T follicular helper cell (primary cell): ENCODE measurements around the gene PPIF.
A peak's percentile ranks its signal among the peaks of the same experiment; 100 is the strongest.
"Not testable (repeated sequence)": the region's sequence is repeated elsewhere in the genome, so short reads cannot be mapped to it uniquely, and the experiment has no call there.

Experiments
- DNase-seq: peaks from one replicate; pipeline ENCODE4 v3.0.0-alpha.2; 2020; ENCODE audit warnings: low read depth

PPIF gene

GRCh38 chr10:79331709-79332108 is 15.6 kb upstream of the PPIF start:
- peak; percentile 47 for DNase-seq

DNA sequence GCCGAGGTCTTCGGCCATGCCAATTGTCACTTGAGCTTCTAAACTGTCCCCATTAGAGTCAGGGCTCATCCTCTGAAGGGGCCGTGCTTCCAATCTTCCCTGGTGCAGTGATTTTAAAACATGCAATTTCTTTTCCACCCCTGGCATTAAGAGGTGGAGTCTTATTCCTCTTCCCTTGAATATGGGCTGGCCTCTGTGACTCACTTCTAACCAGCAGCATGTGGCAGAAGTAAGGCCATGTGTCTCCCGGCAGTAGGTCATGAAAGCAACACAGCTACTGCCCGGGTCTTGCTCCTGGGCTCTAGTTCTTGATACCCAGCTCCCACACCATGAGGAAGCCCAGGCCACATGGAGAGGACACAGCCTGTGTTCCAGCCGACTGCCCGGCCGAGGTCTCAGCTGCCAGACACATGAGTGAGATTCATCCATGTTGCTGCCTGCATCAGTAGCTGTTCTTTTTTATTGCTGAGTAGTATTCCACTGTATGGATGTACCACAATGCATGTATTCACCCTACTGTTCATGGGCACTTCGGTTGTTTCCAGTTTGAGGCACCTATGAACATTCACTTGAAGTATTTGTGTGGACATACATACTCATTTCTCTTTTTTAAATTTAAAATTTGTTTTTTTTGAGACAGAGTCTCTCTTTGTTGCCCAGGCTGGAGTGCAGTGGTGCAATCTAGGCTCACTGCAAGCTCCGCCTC is 14.5 kb upstream of the PPIF start:
- DNase-seq, result not testable (repeated sequence)

- DNase-seq, result no peak
These were observed 13.8 kb upstream of the PPIF start for GRCh38 chr10:79333513-79333912.

DNA sequence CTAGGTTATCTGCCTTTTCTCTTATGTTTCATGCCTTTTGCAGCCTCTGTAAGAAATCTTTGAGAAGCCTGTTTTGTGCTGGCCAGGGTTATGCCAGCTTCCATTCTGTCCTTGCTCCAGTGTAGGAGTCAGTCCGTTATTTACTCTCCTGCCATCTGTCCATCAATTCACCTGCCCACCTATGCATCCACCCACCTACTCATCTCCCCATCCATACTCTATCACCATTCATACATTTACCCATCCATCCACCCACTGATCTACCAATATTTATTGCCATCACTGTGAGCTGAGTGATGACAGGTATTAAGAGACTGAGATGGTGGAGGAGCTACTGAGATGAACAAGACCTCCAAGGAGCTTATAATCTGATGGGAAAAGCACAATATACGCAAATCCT is 12.7 kb upstream of the PPIF start:
- no peak for DNase-seq

DNA sequence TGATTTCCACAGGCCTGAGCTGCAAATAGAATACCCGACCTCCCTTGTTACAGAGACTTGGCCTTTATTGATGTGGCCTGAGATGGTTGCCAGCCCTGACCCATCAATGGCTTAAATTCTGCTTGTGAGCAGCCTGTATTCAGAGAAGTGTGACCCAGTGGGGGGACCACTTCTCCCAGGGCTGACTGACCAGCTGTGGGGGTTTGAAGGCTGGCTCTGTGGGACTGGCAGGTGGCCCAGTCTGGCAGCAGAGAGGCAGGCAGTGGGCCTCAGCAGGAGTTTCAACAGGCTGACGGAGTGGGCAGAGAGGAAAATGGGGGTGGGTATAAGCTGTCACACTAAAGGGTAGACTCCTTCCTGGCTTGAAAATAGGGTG is 12.2 kb upstream of the PPIF start:
- no peak for DNase-seq

- DNase-seq, result no peak
These were observed 11.6 kb upstream of the PPIF start for GRCh38 chr10:79335470-79336235.

GRCh38 chr10:79336276-79336675 is 11.0 kb upstream of the PPIF start:
- no peak for DNase-seq

DNA sequence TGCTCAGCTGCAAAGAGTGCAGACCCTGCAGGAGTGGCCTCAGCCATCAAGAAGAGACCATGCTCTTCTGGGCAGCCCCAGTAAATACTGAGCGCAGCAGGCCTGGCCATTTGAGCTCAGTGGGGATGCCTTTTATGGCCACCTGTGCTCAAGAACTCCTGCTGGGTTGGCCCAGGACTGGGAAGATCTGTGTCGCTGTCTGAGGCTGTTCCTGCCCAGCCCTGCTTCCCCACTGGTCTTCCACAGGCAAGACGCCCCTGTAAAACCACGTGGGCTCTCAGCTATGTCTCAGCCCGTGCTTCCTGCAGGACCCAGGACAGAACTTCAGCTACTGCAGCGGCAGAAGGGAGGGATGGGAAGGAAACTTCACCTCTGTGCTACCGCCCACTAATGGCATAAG is 10.5 kb upstream of the PPIF start:
- DNase-seq, result no peak

GRCh38 chr10:79337783-79338469 is 9.3 kb upstream of the PPIF start:
- not testable (repeated sequence) for DNase-seq

- no peak for DNase-seq
These were observed 8.0 kb upstream of the PPIF start for GRCh38 chr10:79339266-79339665.

GRCh38 chr10:79340646-79341244 is 6.5 kb upstream of the PPIF start:
- no peak for DNase-seq

GRCh38 chr10:79342295-79342761 is 4.9 kb upstream of the PPIF start:
- no peak for DNase-seq

- no peak for DNase-seq
These were observed 4.3 kb upstream of the PPIF start for GRCh38 chr10:79342811-79343561.

DNA sequence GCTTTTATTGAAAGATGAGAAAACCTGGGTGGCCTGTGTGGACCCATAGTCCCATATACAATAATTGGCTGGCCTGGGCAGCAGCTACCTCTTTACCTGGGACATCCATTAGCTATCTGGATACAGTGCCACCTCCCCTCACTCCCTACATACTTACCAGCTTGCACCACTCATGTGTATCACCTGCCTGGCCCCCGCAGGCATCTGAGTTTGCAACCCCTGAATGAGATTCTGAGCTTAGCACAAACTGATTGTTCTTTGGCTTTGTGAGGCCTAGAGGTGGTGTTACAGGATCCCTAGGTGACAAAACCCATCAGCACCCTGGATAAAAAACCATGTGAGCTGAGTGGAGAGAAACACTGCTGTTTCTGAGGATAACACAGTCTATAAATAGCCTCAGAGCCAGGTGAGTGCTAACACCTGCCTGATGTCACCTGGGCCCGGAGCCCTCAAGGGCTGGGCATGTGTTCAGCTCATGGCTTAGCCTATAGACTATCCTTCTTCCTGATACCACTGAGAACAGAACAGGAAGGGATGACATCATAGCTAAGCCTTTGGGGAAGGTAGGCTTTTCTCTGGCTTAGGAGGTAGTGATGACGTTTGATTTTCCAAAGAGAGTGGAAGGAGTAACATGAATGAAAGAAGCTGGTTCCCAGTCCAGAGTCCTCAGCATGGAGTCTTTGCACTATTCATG is 2.6 kb upstream of the PPIF start:
- no peak for DNase-seq

DNA sequence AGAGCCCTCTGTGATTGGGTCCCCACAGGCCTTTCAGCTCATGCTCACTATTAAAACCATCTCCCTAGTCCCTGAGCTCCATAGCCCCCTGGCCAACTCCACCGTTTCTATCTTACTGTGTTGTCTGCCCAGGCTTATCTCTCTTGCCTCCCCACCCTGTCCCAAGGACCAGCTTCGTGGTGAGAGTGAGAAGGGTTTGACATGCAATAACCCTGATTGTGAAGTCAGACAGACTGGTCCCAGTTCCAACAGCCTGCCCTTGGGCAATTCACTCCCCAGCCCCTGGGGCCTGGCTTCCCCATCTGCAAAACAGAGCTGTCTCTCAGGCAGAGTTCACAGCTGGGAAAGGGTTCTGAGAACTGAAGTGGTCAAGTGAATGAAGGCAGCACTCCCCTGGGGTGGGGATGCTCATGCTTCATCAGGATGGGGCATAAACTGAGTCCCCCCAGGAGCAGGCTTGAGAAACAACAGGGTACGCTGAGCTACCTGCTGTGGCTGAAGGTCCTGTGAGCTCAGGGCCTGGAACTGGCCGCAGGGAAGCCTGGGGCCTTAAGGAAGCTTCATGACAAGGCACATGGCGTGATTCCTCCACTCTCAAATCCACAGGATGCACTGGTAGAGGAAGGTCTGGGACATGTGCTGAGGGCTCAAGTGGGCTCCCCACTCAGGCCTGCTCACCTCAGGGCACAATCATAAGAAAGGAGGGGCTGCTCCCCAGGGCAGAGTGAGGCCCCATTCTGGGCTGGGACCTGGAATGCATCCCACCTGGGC is 1.8 kb upstream of the PPIF start:
- DNase-seq, result no peak

DNA sequence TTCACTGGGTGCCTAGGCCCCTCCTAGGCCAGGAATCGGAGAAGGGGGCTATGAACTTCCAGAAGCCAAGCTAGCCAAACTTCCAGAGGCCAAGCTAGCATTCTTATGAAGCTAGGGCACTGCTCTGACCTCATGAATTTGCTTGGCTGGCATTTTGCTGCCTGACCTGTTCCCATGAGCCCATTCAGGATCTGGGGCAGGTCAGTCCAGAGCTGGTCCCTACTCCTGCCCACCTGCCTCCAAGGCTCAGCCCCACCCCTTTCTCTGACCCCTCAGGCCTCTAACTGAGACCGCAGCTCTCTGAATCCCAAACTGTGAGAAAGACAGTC is 1.3 kb upstream of the PPIF start:
- no peak for DNase-seq

DNA sequence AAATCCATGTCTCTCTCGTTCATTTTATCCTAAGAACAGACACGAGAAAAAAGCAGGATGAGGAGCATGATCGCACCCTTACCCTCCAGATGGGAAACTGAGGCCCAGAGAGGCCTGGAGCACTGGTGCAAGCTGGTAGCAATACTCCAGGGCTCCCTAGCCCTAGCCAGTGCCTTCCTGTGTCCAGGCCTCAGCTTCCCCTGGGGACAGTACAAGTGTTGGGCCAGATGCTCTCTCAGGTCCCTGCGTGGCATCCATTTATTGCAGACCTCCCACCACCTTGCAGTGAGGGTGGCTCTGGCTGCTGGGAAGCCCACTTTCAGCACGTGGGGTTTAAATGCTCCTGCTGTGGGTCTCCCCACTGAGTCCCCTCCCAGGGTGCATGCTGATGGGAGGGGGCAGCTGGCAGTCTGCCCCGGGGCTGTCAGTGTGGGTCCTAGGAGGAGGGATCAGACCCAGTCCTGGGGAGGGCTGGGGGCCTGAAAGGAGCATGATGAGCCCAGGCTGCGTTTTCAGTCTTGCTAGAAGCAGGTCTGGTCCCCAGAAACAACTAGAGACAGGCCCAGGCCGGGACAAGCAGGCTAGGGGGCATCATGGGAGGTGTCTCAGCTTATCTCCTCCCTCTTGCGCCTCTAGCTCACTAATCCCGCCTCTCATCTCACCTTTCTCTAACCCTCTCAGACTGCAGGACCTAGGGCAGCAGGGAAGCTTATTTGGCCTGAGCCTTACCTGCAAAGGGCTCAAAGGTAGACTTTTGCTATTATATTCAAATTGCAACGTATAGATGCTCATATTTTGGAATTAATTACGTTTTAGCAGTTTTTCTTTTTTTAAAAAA is 662 bp upstream of the PPIF start:
- DNase-seq, result no peak

- DNase-seq, result peak; percentile 42
These were observed 798 bp downstream of the PPIF start for GRCh38 chr10:79347894-79348639.

DNA sequence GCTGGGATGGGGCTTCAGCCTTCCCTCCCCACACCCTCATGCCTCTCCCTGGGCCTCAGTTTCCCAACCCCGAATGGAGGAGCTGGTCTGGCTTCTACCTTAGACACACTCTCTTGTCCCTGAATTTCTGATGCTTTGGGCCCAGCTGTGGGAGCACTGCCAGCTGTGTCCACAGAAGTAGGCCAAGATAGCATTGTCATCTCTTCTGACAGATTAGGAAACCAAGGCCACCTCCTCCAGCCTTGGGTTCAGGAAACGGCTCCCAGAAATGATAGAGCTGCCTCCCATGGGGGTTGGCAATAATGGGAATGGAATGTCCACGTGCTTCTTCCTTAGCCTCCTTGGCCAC is 1.3 kb downstream of the PPIF start:
- no peak for DNase-seq
